Fibroblast of pulmonary artery (primary cell): ENCODE results near the gene RFC3.

Experiments used
- DNase-seq: peaks from one replicate; pipeline ENCODE4 v3.0.0-alpha.2; 2010; ENCODE audit warnings: low read depth
- H3K4me3 ChIP-seq: replicated peaks from 2 replicates; pipeline ENCODE4 v1.5.1; 2011; ENCODE audit warnings: low read depth, mild to moderate bottlenecking, control low read depth, low read length, moderate library complexity
- CTCF ChIP-seq: IDR thresholded peaks from 2 replicates; pipeline ENCODE4 v1.5.1; 2011; ENCODE audit warnings: mild to moderate bottlenecking, control low read depth, low read length, inconsistent platforms; ENCODE audit errors: missing control alignments

Gene RFC3

GRCh38 chr13:33815011-33815550 lies 2.9 kb upstream of the RFC3 start:
- no peak for DNase-seq
- TF ChIP-seq CTCF = no peak
- no peak overlapping the region for H3K4me3 ChIP-seq

- no peak for DNase-seq
- no peak for TF ChIP-seq CTCF
- no peak overlapping the region for H3K4me3 ChIP-seq
Measured at GRCh38 chr13:33816912-33817311, 1.0 kb upstream of the RFC3 start.

- no peak for DNase-seq
- peak overlapping the region; percentile 87 for H3K4me3 ChIP-seq
- TF ChIP-seq CTCF = no peak
Measured at GRCh38 chr13:33817513-33817900, 442 bp upstream of the RFC3 start.

- TF ChIP-seq CTCF = no peak
- H3K4me3 ChIP-seq = no peak overlapping the region
- no peak for DNase-seq
Measured at GRCh38 chr13:33825083-33825482, 7.1 kb downstream of the RFC3 start.

DNA sequence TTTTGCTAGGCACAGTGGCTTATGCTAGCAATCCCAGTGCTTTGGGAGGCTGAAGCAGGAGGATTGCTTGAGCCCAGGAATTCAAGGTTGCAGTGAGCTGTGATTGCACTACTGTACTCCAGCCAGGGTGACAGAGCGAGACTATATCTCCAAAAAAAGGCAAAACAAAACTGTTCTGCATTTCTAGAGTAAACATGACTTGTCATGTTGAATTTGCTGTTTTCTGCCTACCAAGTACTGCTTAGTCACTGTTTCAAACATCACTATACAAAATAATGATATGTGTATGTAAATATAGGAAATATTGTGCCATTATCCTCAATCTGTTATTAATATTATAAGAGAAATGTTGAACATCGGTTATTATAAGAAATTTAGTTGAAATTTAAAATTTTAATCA lies 9.2 kb downstream of the RFC3 start:
- DNase-seq = no peak
- no peak overlapping the region for H3K4me3 ChIP-seq
- TF ChIP-seq CTCF = no peak

- no peak overlapping the region for H3K4me3 ChIP-seq
- no peak for DNase-seq
- no peak for TF ChIP-seq CTCF
Measured at GRCh38 chr13:33828431-33829129, 10.6 kb downstream of the RFC3 start.

- H3K4me3 ChIP-seq = no peak overlapping the region
- DNase-seq = no peak
- no peak for TF ChIP-seq CTCF
Measured at GRCh38 chr13:33832872-33833271, 14.9 kb downstream of the RFC3 start.
